G401.6 (cell line): ENCODE measurements around the gene CDH19.
"Not testable (repeated sequence)": the region's sequence is repeated elsewhere in the genome, so short reads cannot be mapped to it uniquely, and the experiment has no call there.

ENCODE experiments used
- FAIRE-seq: peaks from 2 replicates; lab custom pipeline; 2012; peaks lifted over from hg19 to GRCh38; lab: Jason Lieb, UNC

CDH19 gene

GRCh38 chr18:66564236-66564635, 39.7 kb downstream of the CDH19 start:
- FAIRE-seq = no peak

GRCh38 chr18:66562279-66562678, 41.6 kb downstream of the CDH19 start:
- no peak for FAIRE-seq

GRCh38 chr18:66560094-66560493, 43.8 kb downstream of the CDH19 start:
- no peak for FAIRE-seq

GRCh38 chr18:66558773-66559172, 45.1 kb downstream of the CDH19 start:
- FAIRE-seq = no peak

- FAIRE-seq = no peak
These were observed 46.8 kb downstream of the CDH19 start for GRCh38 chr18:66557091-66557490.

- no peak for FAIRE-seq
These were observed 48.3 kb downstream of the CDH19 start for GRCh38 chr18:66555585-66555984.

- FAIRE-seq = no peak
These were observed 50.1 kb downstream of the CDH19 start for GRCh38 chr18:66553824-66554223.

- no peak for FAIRE-seq
These were observed 53.5 kb downstream of the CDH19 start for GRCh38 chr18:66550366-66550765.

- no peak for FAIRE-seq
These were observed 55.1 kb downstream of the CDH19 start for GRCh38 chr18:66548747-66549146.

GRCh38 chr18:66534110-66534509, 69.8 kb downstream of the CDH19 start:
- no peak for FAIRE-seq

- FAIRE-seq = no peak
These were observed 70.2 kb downstream of the CDH19 start for GRCh38 chr18:66533693-66534092.

- FAIRE-seq = no peak
These were observed 80.5 kb downstream of the CDH19 start for GRCh38 chr18:66523219-66523991.

GRCh38 chr18:66513996-66514395, 89.9 kb downstream of the CDH19 start:
- no peak for FAIRE-seq

- no peak for FAIRE-seq
These were observed 92.1 kb downstream of the CDH19 start for GRCh38 chr18:66511792-66512191.

- FAIRE-seq = no peak
These were observed 92.6 kb downstream of the CDH19 start for GRCh38 chr18:66511289-66511688.

GRCh38 chr18:66510357-66511045, 93.4 kb downstream of the CDH19 start:
- FAIRE-seq = peak; percentile 89

GRCh38 chr18:66508937-66509336, 95.0 kb downstream of the CDH19 start:
- no peak for FAIRE-seq

- FAIRE-seq = no peak
These were observed 97.7 kb downstream of the CDH19 start for GRCh38 chr18:66506178-66506577.

GRCh38 chr18:66497351-66497750, 106.5 kb downstream of the CDH19 start:
- FAIRE-seq = no peak

GRCh38 chr18:66495844-66496243, 108.0 kb downstream of the CDH19 start:
- FAIRE-seq = no peak

- no peak for FAIRE-seq
These were observed 130.0 kb downstream of the CDH19 start for GRCh38 chr18:66473882-66474281.

- not testable (repeated sequence) for FAIRE-seq
These were observed 137.7 kb downstream of the CDH19 start for GRCh38 chr18:66466184-66466583.

- no peak for FAIRE-seq
These were observed 142.5 kb downstream of the CDH19 start for GRCh38 chr18:66461344-66461743.

GRCh38 chr18:66457245-66457644, 146.6 kb downstream of the CDH19 start:
- FAIRE-seq = no peak
